ENCODE measurements around the gene CSF2RB. TPM values are rescaled to one million over a fixed set of nuclear protein-coding genes. Genes with fewer than 3 reads are reported as not detected.
A peak's percentile ranks its signal among the peaks of the same experiment; 100 is the strongest.

CSF2RB gene
- total RNA-seq, 6 experiments from 2014 or later: 0.88 to 4.7 (median 2.4) TPM

GRCh38 chr22:36910461-36910860, 3.0 kb upstream of the CSF2RB start:
- Histone ChIP-seq H3K36me3 (no peaks in the 10 kb centered on the region), H3K4me1 (peaks cover 0 to 4% (median 0%) of the 10 kb centered on the region in 4 donors), H3K9me3 (no peaks in the 10 kb centered on the region), H3K27ac (no peak overlapping the region), H3K27me3 (no peaks in the 10 kb centered on the region), H3K4me3 (no peak overlapping the region)
- intact Hi-C loops (cut with DNase I): no loop called here
- no peak for ATAC-seq
- DNase-seq: no peak
- TF ChIP-seq CTCF (IDR thresholded peaks at IDR 0.05) (no peak), POLR2A (IDR thresholded peaks at IDR 0.05) (no peak)

GRCh38 chr22:36911887-36912661, 1.4 kb upstream of the CSF2RB start:
- intact Hi-C loops (cut with DNase I): no loop called here
- no peaks in the 10 kb centered on the region for H3K9me3 ChIP-seq
- H3K4me3 ChIP-seq: no peak overlapping the region
- WGBS (ENCODE audit: insufficient coverage, low coverage, low lambda C conversion rate, missing lambda C conversion rate): 48% methylated on average over 9 of the region's 13 CpGs
- H3K4me1 ChIP-seq: peaks cover 0 to 4% (median 0%) of the 10 kb centered on the region in 4 donors
- no peaks in the 10 kb centered on the region for H3K27me3 ChIP-seq
- no peak overlapping the region for H3K27ac ChIP-seq
- DNase-seq: no peak
- no peak for TF ChIP-seq POLR2A (IDR thresholded peaks at IDR 0.05)
- TF ChIP-seq CTCF (IDR thresholded peaks at IDR 0.05): no peak
- no peaks in the 10 kb centered on the region for H3K36me3 ChIP-seq
- ATAC-seq: no peak

GRCh38 chr22:36912694-36913426, 568 bp upstream of the CSF2RB start:
- TF ChIP-seq CTCF (IDR thresholded peaks at IDR 0.05) (no peak), POLR2A (IDR thresholded peaks at IDR 0.05) (no peak)
- Histone ChIP-seq H3K27me3 (no peaks in the 10 kb centered on the region), H3K9me3 (no peaks in the 10 kb centered on the region), H3K27ac (peak overlapping the region in 1 of 3 donors; percentile 40), H3K4me3 (no peak overlapping the region), H3K36me3 (no peaks in the 10 kb centered on the region), H3K4me1 (peaks cover 0 to 4% (median 0%) of the 10 kb centered on the region in 4 donors)
- ATAC-seq (peak in 3 of 4 donors; percentile 21 to 52 (median 33)), DNase-seq (peak in 1 of 3 donors; percentile 33)
- intact Hi-C loops (cut with DNase I): no loop called here
- 56% methylated on average over 6 of the region's 8 CpGs for WGBS (ENCODE audit: insufficient coverage, low coverage, low lambda C conversion rate, missing lambda C conversion rate)

- H3K27me3 ChIP-seq: no peaks in the 10 kb centered on the region
- no peaks in the 10 kb centered on the region for H3K36me3 ChIP-seq
- peak overlapping the region in 1 of 3 donors; percentile 36 for H3K4me3 ChIP-seq
- ATAC-seq: no peak
- intact Hi-C loops (cut with DNase I): no loop called here
- WGBS (ENCODE audit: insufficient coverage, low coverage, low lambda C conversion rate, missing lambda C conversion rate): 100% methylated on average over 1 of the region's 1 CpG
- peaks cover 0 to 4% (median 0%) of the 10 kb centered on the region in 4 donors for H3K4me1 ChIP-seq
- H3K9me3 ChIP-seq: no peaks in the 10 kb centered on the region
- TF ChIP-seq CTCF (IDR thresholded peaks at IDR 0.05) (no peak), POLR2A (IDR thresholded peaks at IDR 0.05) (no peak)
- no peak overlapping the region for H3K27ac ChIP-seq
- peak in 1 of 3 donors; percentile 44 for DNase-seq
These were observed 943 bp downstream of the CSF2RB start for GRCh38 chr22:36914390-36914752.

All from right lobe of liver (tissue), 6 donors.